NB4 (cell line): ENCODE results near the gene SLC2A1.

ENCODE experiments used
- CTCF ChIP-seq: IDR thresholded peaks from one replicate; pipeline ENCODE4 v1.5.1; 2012; ENCODE audit warnings: low read depth, low read length
- MAX ChIP-seq: IDR thresholded peaks from 2 replicates; pipeline ENCODE4 v1.6.1; 2011; ENCODE audit warnings: low read depth, low read length
- MYC ChIP-seq: IDR thresholded peaks from 2 replicates; pipeline ENCODE4 v1.6.1; 2011; ENCODE audit warnings: low read depth, low read length
- POLR2A ChIP-seq: IDR thresholded peaks from 2 replicates; pipeline ENCODE4 v1.6.1; 2011; ENCODE audit warnings: mild to moderate bottlenecking; ENCODE audit not compliant: insufficient read length; ENCODE audit errors: extremely low read depth

GRCh38 chr1:42927920-42928505 lies 30.7 kb downstream of the SLC2A1 start:
- no peak for TF ChIP-seq MAX
- no peak for TF ChIP-seq CTCF
- TF ChIP-seq POLR2A = no peak
- no peak for TF ChIP-seq MYC
